PC-3 (cell line): ENCODE measurements around the gene CUTA. TPM values are rescaled to one million over a fixed set of nuclear protein-coding genes. Genes with fewer than 3 reads are reported as not detected.

ENCODE experiments used
- ATAC-seq: fragments of 200-7000 bp; cut with Tn5 transposase; 2 replicates; pipeline ENCODE4 v1.9.1; 2020; ENCODE audit warnings: mild to moderate bottlenecking, moderate library complexity
- BruUV-seq: library from RNA; stranded (reverse); fragments of 400-500 nt; replicated peaks from 2 replicates; lab custom pipeline; 2021; lab: Mats Ljungman, UMichigan
- CTCF ChIA-PET: fragments of 300-600 bp; sonication (Branson Sonifier 250); formaldehyde crosslinking; loops from one replicate; lab custom pipeline; 2022; ENCODE audit warnings: antibody characterized with exemption; lab: Charles Lee
- POLR2A ChIA-PET: fragments of 300-600 bp; sonication (Branson Sonifier 250); formaldehyde crosslinking; loops from one replicate; lab custom pipeline; 2022; ENCODE audit warnings: antibody characterized with exemption; ENCODE audit not compliant: unreplicated experiment; lab: Charles Lee
- DNase-seq: peaks from one replicate; pipeline ENCODE4 v3.0.0-alpha.2; 2015
- H2AFZ ChIP-seq: fragments of 300-600 bp; sonication (generic); 2 replicates; pipeline ENCODE4 v1.6.0; 2016; ENCODE audit warnings: antibody characterized with exemption, low read length
- H3F3A ChIP-seq: fragments of 300-600 bp; sonication (generic); one replicate; pipeline ENCODE4 v1.6.0; 2017; ENCODE audit warnings: antibody characterized with exemption, low read length, control low read depth, mild to moderate bottlenecking; ENCODE audit not compliant: unreplicated experiment
- H3K27ac ChIP-seq: fragments of 300-600 bp; sonication (generic); 2 replicates; pipeline ENCODE4 v1.5.1; 2016; ENCODE audit warnings: mild to moderate bottlenecking, low read length
- H3K27me3 ChIP-seq: fragments of 300-600 bp; sonication (generic); 2 replicates; pipeline ENCODE4 v1.6.1; 2016; ENCODE audit warnings: low read length, mixed read lengths
- H3K36me3 ChIP-seq: fragments of 300-600 bp; sonication (generic); 2 replicates; pipeline ENCODE4 v1.6.1; 2016; ENCODE audit warnings: low read depth, mixed run types, low read length, mixed read lengths
- H3K4me1 ChIP-seq: fragments of 300-600 bp; sonication (generic); 2 replicates; pipeline ENCODE4 v1.5.1; 2016; ENCODE audit warnings: low read length; ENCODE audit not compliant: insufficient read depth
- H3K4me2 ChIP-seq: fragments of 300-600 bp; sonication (generic); 2 replicates; pipeline ENCODE4 v1.6.0; 2016; ENCODE audit warnings: low read length
- H3K4me3 ChIP-seq: fragments of 300-600 bp; sonication (generic); 2 replicates; pipeline ENCODE4 v1.5.1; 2016; ENCODE audit warnings: mild to moderate bottlenecking, low read length, mixed read lengths
- H3K79me2 ChIP-seq: fragments of 300-600 bp; sonication (generic); 2 replicates; pipeline ENCODE4 v1.6.1; 2017; ENCODE audit warnings: low read length, mixed read lengths
- H3K9ac ChIP-seq: fragments of 300-600 bp; sonication (generic); 2 replicates; pipeline ENCODE4 v1.6.0; 2016; ENCODE audit warnings: mild to moderate bottlenecking, low read length
- H3K9me2 ChIP-seq: fragments of 300-600 bp; sonication (generic); replicated peaks from 2 replicates; pipeline ENCODE4 v1.6.1; 2016; ENCODE audit warnings: mixed run types, low read length, mixed read lengths
- H3K9me3 ChIP-seq: fragments of 300-600 bp; sonication (generic); 2 replicates; pipeline ENCODE4 v1.6.1; 2016; ENCODE audit warnings: low read length, mixed read lengths
- H4K20me1 ChIP-seq: fragments of 300-600 bp; sonication (generic); 2 replicates; pipeline ENCODE4 v1.6.1; 2016; ENCODE audit warnings: low read length, mixed read lengths
- CTCF ChIP-seq: fragments of 300-600 bp; sonication (generic); conservative IDR thresholded peaks from 2 replicates; pipeline ENCODE4 v1.5.1; 2017; ENCODE audit warnings: antibody characterized with exemption, low read depth, mild to moderate bottlenecking, low read length
- EZH2 ChIP-seq: fragments of 300-600 bp; sonication (generic); IDR thresholded peaks from one replicate; pipeline ENCODE4 v1.6.1; 2017; ENCODE audit warnings: antibody characterized with exemption, mild to moderate bottlenecking, low read length; ENCODE audit not compliant: unreplicated experiment
- EZH2phosphoT487 ChIP-seq: fragments of 300-600 bp; sonication (generic); IDR thresholded peaks from 2 replicates; pipeline ENCODE4 v1.6.1; 2018; ENCODE audit warnings: mild to moderate bottlenecking, antibody characterized with exemption, low read length, borderline replicate concordance
- intact Hi-C: fragments of 100-400 bp; cut with micrococcal nuclease; formaldehyde crosslinking; loops from 2 replicates; pipeline ENCODE4 v1.9.0; 2023
- total RNA-seq: library from RNA; depleted of rRNA; stranded (reverse); fragments of >200 nt; gene quantifications from 2 replicates; pipeline ENCODE4 v1.2.3, GENCODE V29; 2014

Gene CUTA
- total RNA-seq, 1 experiment from 2014 or later, result 242 TPM

GRCh38 chr6:33415831-33416230 is 2.1 kb downstream of the CUTA start:
- no peaks in the 10 kb centered on the region for H3K27me3 ChIP-seq
- H3K79me2 ChIP-seq, result peaks cover 35% of the 10 kb centered on the region
- peak overlapping the region; percentile 99 for H3K4me2 ChIP-seq
- no peaks in the 10 kb centered on the region for H3K9me3 ChIP-seq
- no peak for TF ChIP-seq EZH2phosphoT487
- TF ChIP-seq CTCF, result no peak
- no peak for TF ChIP-seq EZH2
- H3K9ac ChIP-seq, result no peak overlapping the region
- H4K20me1 ChIP-seq, result no peaks in the 10 kb centered on the region
- peaks cover 21% of the 10 kb centered on the region; the same call in 1 of the 2 replicates for H3K36me3 ChIP-seq
- intact Hi-C loops, result loop anchor here (10.0 kb wide), 1 partner anchor 211 kb away; the partner anchor contains the start of genes HSD17B8, RING1, RXRB and SLC39A7
- H3K4me1 ChIP-seq, result peaks cover 28% of the 10 kb centered on the region
- DNase-seq (no peak), ATAC-seq (no peak)
- H3F3A ChIP-seq, result no peaks in the 10 kb centered on the region
- H3K9me2 ChIP-seq, result no peaks in the 10 kb centered on the region
- H3K4me3 ChIP-seq, result peak overlapping the region; percentile 81
- H2AFZ ChIP-seq, result no peak overlapping the region
- ChIA-PET POLR2A (no interaction called here), CTCF (no interaction called here)
- BruUV-seq, result no TSS peak
- H3K27ac ChIP-seq, result no peak overlapping the region

GRCh38 chr6:33414592-33415271 is 3.2 kb downstream of the CUTA start:
- peak; percentile 7 for DNase-seq
- Histone ChIP-seq H3K9me3 (no peaks in the 10 kb centered on the region), H3K4me3 (no peak overlapping the region), H3K4me1 (peaks cover 31% of the 10 kb centered on the region), H3K36me3 (peaks cover 21% of the 10 kb centered on the region; the same call in 1 of the 2 replicates), H4K20me1 (no peaks in the 10 kb centered on the region), H3K4me2 (no peak overlapping the region), H3K27me3 (no peaks in the 10 kb centered on the region), H3F3A (no peaks in the 10 kb centered on the region), H3K9me2 (no peaks in the 10 kb centered on the region), H3K79me2 (peaks cover 35% of the 10 kb centered on the region), H3K27ac (no peak overlapping the region), H3K9ac (no peak overlapping the region), H2AFZ (no peak overlapping the region)
- ATAC-seq, result no peak
- peak; percentile 53 for TF ChIP-seq CTCF
- no peak for TF ChIP-seq EZH2phosphoT487
- TF ChIP-seq EZH2, result no peak
- ChIA-PET CTCF (no interaction called here), POLR2A (no interaction called here)
- intact Hi-C loops, result loop anchor here (10.0 kb wide), 1 partner anchor 210 kb away; the partner anchor contains the start of genes HSD17B8, RING1, RXRB and SLC39A7
- no TSS peak for BruUV-seq
